Islet of Langerhans (tissue), 1 donor: ENCODE results near the gene OVOL3.

Experiments used
- FAIRE-seq: peaks from one replicate; lab custom pipeline; 2011; peaks lifted over from hg19 to GRCh38; lab: Jason Lieb, UNC

The OVOL3 gene

GRCh38 chr19:36136964-36137686 lies 26.2 kb downstream of the OVOL3 start:
- no peak for FAIRE-seq

- no peak for FAIRE-seq
Measured at GRCh38 chr19:36139120-36139472, 28.2 kb downstream of the OVOL3 start.

- no peak for FAIRE-seq
Measured at GRCh38 chr19:36139473-36140303, 28.7 kb downstream of the OVOL3 start, which contains the start of gene CAPNS1. TSS of gene CAPNS1 (plus strand) at chr19:36140066. CDS start at chr19:36141012, 946 bp downstream.

GRCh38 chr19:36140304-36141038 lies 29.5 kb downstream of the OVOL3 start:
- no peak for FAIRE-seq

GRCh38 chr19:36141039-36141927 lies 30.3 kb downstream of the OVOL3 start:
- FAIRE-seq = no peak

- no peak for FAIRE-seq
Measured at GRCh38 chr19:36142046-36142445, 31.1 kb downstream of the OVOL3 start.

- FAIRE-seq = no peak
Measured at GRCh38 chr19:36142496-36142895, 31.6 kb downstream of the OVOL3 start.

- no peak for FAIRE-seq
Measured at GRCh38 chr19:36144624-36145023, 33.7 kb downstream of the OVOL3 start.

GRCh38 chr19:36149673-36150406 lies 38.9 kb downstream of the OVOL3 start:
- no peak for FAIRE-seq

GRCh38 chr19:36150586-36150985 lies 39.6 kb downstream of the OVOL3 start:
- FAIRE-seq = no peak

- no peak for FAIRE-seq
Measured at GRCh38 chr19:36151144-36152018, 40.4 kb downstream of the OVOL3 start.

GRCh38 chr19:36152019-36152351 lies 41.0 kb downstream of the OVOL3 start:
- no peak for FAIRE-seq

- FAIRE-seq = no peak
Measured at GRCh38 chr19:36152352-36153091, 41.6 kb downstream of the OVOL3 start, which contains the start of gene COX7A1. TSS of gene COX7A1 (minus strand) at chr19:36152447. CDS start at chr19:36152407, 40 bp downstream.

- FAIRE-seq = no peak
Measured at GRCh38 chr19:36153126-36153525, 42.2 kb downstream of the OVOL3 start.

- no peak for FAIRE-seq
Measured at GRCh38 chr19:36160821-36161596, 50.1 kb downstream of the OVOL3 start.
